Activated gamma-delta T cell (primary cell): ENCODE results near the gene CNN2.

Experiments
- DNase-seq: peaks from one replicate; lab custom pipeline; 2025; lab: John Stamatoyannopoulos, UW

CNN2 gene

DNA sequence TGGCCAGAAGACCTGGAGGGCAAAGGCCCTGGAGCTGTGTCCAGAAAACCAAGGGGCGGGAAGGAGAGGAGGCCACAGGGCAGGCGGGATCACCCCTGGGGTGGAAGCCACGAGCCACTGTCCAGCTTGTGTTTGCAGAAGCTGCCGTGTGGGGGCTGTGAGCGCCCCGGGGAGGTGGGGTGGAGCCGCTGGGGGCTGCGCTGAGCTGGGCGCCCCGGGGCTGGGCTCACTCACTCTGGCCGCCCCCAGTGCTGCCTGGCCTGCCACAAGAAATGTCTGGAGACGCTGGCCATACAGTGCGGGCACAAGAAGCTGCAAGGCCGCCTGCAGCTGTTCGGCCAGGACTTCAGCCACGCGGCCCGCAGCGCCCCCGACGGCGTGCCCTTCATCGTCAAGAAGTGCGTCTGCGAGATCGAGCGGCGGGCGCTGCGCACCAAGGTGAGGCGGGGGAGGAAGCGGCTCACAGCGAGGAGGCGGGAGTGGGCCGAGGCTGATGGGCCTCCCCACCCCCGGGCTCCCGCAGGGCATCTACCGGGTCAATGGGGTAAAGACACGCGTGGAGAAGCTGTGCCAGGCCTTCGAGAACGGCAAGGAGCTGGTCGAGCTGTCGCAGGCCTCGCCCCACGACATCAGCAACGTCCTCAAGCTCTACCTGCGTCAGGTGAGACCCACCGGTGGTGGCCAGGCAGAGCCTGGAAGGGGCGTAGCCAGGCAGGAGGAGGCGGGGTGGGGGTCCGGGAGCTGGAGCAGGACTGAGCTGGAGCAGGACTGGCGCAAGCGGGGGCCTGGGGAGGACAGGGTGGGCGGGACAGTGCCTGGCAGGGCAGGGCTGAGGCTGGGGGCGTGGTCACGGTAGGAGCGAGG is 55.1 kb downstream of the CNN2 start:
- DNase-seq = no peak

DNA sequence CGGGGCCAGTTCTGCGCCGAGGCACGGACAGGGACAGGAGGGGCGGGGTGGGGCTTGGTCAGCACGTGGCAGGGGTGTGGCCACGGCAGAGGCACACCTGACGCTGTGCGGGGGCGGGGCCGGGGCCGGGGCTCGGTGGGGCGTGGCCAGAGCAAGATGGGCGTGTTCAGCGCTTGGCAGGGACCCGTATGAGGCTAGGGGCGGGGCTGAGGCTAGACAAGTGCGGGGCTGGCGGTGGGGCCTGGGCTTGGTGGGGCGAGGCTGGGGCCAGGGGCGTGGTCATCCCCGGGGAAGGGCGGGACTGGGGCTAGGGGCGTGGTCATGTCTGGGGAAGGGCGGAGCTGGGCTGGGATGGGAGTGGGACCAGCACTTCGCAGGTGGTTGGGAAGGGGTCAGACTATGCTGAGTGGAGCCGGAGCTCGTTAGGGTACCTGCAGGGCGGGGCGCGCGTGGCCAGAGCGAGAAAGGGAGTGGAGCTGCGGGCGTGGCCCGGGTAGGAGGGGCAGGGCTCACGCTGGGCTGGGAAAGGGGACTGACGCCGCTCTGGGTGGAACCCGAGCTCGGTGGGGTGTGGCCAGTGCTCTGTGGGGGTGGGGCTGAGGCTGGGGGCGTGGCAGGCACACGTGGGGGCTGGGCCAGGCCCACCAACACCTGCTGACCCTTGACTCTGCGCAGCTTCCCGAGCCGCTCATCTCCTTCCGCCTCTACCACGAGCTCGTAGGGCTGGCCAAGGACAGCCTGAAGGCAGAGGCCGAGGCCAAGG is 55.9 kb downstream of the CNN2 start:
- no peak for DNase-seq

DNA sequence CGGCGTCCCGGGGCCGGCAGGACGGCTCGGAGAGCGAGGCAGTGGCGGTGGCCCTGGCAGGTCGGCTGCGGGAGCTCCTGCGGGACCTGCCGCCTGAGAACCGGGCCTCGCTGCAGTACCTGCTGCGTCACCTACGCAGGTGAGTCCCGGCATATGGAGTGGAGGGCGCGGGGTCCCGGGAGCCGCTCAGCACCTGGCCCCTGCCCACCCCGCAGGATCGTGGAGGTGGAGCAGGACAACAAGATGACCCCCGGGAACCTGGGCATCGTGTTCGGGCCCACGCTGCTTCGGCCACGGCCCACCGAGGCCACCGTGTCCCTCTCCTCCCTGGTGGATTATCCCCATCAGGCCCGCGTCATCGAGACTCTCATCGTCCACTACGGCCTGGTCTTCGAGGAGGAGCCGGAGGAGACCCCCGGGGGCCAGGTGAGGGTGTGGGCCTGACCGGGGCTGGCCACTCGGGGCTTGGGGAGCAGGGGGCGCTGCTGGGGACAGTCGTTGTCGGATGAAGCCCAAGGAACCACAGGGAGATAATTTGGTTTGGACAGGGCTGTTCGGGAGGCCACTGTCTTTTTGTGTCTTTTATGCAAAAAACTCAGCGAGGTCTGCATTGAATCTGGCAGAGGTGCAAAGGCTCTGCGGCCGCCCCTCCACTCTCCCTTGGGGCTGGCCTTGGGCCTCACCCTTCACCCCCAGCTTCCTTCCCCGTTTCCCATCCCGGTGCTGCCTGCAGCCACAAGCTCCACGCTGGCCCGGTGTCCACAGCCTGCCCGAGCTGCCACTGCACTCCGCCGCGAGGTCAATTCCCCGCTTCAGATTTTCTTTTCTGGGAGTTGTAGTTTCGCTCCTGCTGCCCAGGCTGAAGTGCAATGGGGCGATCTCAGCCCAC is 56.8 kb downstream of the CNN2 start:
- no peak for DNase-seq

DNA sequence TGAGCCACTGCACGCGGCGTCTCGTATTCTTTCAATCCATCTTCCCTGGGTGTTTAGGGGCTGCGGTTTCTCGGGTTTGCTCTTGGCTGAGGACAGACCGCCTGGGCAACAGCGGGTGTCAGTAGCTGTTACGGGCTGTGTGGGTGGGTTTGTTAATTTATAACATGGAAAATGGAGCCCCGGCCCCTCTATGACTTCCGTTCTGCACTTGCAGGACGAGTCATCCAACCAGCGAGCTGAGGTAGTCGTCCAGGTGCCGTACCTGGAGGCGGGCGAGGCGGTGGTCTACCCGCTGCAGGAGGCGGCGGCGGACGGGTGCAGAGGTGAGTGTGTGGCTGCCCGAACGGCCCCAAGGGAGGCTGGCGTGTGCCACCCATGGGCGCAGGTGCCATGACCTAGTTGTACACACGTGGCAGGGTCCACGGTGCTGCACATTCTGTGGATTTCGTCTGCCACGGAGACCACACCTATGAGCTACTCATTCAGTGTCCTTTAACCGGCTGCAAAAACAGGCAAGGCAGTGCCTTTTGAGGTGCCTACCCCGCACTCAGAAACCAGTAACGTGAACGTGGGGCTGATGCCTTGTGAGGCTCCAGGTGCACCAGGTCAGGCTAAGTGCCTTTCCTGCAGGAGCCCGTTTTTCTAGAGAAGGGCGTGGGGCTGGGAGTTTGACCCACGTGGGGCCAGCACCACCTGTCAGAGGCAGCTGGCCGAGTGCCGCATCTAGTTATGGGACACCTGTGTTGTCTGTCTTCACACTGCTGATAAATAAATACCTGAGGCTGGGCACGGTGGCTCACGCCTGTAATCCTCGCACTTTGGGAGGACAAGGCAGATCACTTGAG is 57.8 kb downstream of the CNN2 start:
- DNase-seq = no peak

DNA sequence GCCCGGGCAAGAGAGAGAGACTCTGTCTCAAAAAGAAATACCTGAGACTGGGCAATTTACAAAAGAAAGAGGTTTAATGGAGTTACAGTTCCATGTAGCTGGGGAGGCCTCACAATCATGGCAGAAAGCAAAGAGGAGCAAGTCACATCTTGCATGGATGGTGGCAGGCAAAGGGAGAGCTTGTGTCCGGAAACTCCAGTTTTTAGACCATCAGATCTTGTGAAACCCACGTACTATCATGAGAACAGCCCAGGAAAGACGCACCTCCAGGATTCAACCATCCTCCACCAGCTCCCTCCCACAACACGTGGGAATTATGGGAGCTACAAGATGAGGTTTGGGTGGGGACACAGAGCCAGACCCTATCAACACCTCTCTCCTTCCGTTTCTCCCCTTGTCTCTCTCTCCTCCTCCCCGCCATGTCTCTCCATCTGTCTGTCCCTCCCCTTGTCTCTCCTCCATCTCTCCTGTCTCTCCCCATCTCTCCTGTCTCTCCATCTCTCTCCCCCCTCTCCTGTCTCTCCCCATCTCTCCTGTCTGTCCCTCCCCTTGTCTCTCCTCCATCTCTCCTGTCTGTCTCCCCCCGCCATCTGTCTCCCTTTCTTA is 58.7 kb downstream of the CNN2 start:
- DNase-seq = no peak

DNA sequence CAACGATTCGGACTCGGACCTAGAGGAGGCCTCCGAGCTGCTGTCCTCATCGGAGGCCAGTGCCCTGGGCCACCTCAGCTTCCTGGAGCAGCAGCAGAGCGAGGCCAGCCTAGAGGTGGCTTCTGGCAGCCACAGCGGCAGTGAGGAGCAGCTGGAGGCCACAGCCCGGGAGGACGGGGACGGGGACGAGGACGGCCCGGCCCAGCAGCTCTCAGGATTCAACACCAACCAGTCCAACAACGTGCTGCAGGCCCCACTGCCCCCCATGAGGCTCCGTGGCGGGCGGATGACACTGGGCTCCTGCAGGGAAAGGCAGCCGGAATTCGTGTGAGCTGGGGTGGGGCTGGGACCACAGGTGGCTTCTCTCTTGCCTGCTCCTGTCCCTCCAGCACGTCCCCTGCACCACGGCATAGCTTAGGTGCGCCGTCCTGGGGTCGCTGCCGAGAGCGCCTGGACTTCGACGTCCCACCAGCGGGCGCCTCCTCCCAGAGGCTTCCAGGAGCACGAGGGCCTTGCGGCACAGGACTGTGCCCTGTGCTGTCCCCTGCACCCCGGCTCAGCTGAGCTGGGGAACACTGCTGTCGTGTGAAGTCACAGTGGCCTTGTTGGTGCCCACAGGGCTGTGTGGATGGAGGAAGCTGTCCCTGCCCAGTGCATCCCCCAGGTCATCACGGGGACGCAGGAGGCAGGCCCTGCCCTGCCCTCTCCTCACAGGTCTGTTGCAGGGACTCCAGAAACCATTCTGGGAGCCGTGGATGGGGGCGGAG is 59.5 kb downstream of the CNN2 start:
- no peak for DNase-seq

DNA sequence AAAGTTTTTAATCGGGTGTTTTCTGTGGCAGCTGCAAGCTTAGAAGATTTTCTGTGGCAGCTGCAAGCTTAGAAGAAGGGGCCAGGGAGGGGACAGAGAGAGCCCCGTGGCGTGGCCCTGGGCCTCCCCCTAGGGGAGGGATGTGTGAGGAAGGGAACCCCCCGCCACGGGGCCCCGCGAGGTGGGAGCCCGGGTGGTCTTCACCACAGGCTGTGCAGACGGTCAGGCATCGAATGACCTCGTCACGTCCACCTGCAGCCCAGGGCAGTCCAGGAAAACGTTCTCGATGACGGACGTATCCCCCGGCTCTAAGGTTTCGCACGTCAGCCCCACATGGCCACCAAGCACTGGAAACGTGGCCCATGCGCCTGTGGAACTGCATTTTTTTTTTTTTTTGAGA is 60.2 kb downstream of the CNN2 start:
- DNase-seq = no peak

DNA sequence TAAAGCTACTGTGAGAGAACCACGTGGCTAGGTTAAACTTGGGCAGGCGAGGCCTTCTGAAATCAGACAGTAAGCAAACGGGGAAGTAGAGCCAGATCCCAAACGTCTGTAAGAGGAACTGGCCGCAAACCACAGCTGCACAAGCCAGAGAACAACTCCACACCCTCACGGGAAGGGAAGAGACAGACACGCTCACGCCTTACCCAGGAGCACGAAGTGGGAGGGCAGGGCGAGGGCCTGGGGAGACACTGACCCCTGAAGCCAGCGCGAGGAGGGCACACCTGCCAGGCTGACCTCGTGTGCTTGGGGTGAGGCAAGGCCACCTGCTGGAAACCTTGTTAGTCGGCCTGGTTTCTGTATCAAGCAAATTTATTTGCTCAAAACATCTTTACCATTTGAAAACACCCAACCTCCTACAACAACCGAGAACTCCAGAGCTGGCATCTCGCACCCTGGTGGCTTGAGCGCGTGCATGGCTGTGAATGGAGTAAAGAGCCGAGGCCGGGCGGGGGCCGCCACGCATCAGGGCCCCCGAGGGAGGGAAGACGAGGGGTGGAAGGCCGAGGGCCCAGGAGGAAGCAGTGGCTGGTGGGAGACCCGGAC is 61.5 kb downstream of the CNN2 start:
- DNase-seq = no peak

DNA sequence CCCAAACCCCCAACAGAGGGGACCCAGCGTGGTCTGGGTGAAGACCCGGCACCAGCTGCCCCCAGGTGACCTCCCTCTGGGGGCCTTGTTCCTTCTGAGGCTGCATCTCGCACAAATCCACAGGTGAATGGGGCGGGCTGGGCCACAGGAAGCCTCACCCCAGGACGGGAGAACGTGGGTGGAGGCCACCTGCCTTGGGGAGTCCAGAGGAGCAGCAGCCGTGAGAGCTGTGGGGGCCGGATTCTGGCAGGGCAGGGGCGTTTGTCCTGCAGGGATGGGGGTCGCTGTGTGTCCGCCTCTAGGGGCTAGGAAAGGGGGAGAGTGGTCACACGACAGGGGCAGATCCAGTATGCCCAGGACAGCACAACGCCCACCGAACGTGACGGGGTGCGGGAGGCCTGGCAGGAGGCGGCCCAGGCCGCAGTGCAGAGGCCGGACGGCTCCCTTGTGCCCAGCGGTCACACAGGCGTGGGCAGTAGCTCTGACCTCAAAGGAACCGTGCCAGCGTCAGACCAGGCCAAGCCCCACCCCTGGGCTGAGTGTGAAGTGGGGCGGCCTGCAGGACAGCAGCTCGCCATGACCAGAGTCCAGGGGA is 62.1 kb downstream of the CNN2 start:
- DNase-seq = no peak
